GM18505 (cell line): Measurements from ENCODE around the gene LIME1.

Experiments
- ATAC-seq: cut with Tn5 transposase; IDR thresholded peaks from one replicate; pipeline ENCODE4 v1.9.1; 2021; ENCODE audit not compliant: unreplicated experiment
- POLR2A ChIP-seq: IDR thresholded peaks from 4 replicates; pipeline ENCODE4 v1.6.1; 2011; ENCODE audit warnings: borderline replicate concordance; ENCODE audit not compliant: insufficient read depth, insufficient read length; ENCODE audit errors: extremely low read depth

LIME1 gene

DNA sequence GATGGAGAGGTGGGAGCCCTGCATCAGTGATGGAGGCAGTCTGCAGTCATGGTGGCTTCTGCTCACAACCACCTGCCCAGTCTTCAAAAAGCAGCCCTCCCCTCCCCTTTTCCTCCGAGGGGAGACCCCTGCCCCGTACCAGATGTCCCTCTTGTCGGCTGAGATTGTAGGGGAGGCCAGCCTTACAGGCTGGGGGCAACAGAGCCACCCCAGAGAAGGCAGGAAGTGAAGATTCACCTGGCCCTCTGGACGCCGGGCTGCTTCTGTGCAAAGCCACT lies 35.5 kb upstream of the LIME1 start:
- no peak for TF ChIP-seq POLR2A
- ATAC-seq = no peak

- ATAC-seq = no peak
- no peak for TF ChIP-seq POLR2A
Observed at GRCh38 chr20:63701329-63702035, 35.0 kb upstream of the LIME1 start.

GRCh38 chr20:63702036-63702665 lies 34.3 kb upstream of the LIME1 start:
- ATAC-seq = no peak
- TF ChIP-seq POLR2A = peak; percentile 12

DNA sequence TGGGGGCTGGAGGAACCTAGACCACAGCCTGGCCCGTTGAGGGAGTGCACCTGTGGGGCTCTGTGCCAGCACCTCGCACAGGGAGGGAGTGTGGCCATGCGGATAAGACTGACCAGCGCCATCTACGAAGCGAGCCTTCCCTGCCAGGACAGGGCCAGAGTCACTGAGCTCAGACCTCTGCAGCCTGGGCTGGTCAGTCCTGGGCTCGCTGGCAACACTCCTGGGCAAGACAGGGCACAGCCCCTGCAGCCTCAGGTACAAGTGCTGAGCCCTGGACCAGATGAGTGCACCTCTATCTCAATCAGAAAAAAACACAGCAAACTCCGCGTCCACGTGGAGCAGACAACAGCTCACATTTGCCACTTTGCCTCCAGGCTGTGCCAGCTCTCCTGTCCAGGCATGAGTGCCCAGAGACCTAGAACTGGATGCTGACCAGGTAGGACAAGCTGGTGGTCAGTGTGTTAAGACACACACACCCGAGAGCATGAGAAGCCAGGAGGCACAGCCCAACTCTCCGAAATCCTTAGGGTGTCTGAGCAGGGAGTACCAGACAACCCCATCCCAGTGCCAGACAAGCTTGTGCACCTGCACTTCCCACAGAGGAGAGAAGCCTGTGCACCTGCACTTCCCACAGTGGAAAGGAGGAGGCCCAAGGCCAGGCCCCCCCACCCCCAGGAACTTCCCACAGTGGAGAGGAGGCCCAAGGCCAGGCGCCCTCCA lies 33.6 kb upstream of the LIME1 start:
- TF ChIP-seq POLR2A = peak; percentile 32
- ATAC-seq = no peak

DNA sequence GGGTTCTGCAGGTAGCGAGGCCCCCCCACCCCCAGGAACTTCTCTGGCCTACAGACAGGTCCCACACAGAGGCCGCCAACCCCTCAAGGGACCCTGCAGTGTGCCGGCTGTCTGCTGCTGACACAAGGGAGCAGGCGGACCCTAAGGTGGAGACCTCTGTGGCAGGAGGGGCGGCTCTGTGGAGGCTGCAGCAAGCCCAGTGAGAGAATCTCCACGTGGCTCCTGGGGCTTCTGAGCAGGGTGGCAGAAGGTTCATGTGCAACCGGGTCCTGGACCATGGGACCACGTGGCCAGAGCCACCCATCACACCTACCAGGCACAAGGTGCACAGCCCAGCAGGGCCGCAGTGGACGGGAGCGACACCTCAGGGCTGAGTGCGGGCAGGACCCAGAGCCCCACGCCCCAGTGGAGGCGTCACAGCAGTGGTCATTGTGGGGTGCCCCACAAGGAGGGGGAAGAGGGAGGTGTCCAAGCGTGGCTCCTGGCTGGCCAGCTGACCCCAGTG lies 32.9 kb upstream of the LIME1 start:
- no peak for ATAC-seq
- no peak for TF ChIP-seq POLR2A

DNA sequence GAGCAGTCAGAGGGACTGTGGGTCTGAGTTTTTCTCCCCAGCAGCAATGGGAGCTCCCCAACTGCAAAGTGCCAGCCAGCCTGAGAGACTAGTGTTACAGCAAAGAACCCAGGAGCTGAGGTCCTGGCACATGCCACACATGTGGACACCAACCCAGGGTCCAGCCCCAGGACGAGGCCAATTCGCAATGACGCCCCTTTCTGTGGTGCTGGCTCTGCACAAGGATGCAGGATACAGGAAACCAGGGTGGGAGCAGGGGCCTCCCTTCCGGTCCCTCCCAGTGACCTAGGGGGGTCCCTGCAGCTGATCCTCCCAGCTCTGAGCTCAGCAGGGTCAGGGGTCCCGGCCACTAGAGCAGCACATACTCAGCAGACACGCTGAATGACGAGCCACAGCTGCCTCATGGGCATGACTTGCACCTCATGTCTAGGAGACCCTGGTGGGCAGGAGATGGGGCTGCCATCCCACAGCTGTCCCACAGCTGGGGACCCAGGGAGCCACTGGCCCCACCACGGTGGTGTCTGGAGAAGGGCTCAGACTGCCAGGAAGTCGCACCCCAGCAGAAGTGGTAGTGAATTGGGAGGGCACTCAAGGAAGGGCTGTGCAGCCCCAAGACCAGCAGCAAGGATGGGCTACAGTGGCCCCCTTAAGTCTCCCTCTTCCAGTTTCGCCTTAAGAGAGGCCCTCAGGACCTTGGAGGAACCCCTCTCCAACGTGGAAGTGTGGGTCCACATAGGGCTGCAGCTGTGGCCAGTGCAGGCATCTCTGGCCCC lies 32.3 kb upstream of the LIME1 start:
- ATAC-seq = no peak
- TF ChIP-seq POLR2A = no peak

DNA sequence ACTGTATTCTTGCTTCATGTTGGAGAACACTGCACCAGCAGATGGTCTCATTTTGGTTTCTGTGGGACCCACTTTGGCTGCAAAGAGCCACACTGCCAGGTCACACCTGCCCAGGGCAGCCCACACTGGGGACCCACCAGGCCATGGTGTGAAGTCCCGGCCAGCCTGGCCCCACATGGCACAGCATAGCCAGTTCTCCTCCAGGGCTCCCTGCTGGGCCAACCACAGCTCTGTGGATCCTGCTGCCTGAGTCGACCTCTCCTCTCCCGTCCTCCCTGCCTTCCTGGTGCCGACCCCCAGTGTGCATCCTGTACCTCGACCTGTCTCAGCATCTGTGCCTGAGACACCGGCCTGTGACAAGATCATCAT lies 31.7 kb upstream of the LIME1 start:
- no peak for TF ChIP-seq POLR2A
- ATAC-seq = no peak

- TF ChIP-seq POLR2A = no peak
- no peak for ATAC-seq
Observed at GRCh38 chr20:63705232-63706026, 31.0 kb upstream of the LIME1 start.

- ATAC-seq = no peak
- TF ChIP-seq POLR2A = no peak
Observed at GRCh38 chr20:63706027-63706695, 30.3 kb upstream of the LIME1 start.

DNA sequence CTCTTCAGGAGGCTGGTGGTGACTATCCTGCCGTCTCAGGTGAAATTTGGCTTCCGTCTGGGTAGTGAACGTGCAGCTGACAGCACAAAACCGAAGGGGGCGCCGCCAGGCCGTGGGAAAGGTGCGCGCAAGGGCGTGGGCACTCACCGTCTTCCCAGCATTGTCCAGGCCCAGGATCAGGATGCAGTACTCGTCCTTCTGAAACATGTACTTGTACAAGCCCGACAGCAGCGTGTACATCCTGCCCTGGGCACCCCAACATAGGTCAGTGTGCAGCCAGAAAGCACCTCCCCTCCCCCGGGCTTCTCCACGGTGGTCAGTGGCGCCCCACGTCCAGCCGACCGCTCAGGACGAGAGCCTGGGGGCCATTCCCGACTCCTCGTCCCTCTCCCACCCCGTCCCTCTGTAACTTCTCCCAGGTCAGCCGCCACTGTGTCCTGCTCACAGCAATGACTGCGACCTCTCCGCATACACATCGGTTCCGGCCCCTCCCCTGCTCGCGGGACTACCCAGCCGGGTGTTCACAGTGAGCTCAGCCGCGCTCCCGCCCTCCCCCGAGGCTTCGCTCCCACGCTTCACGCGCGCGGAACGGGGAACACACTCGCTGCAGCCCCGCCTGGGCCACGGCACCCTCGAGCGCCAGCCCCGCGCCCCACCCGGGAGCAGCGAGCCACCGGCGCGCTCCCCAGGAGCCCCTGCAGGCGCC lies 29.5 kb upstream of the LIME1 start:
- no peak for TF ChIP-seq POLR2A
- peak; percentile 10 for ATAC-seq

- peak; percentile 74 for TF ChIP-seq POLR2A
Observed at GRCh38 chr20:63707558-63708300, 28.7 kb upstream of the LIME1 start, which contains the start of the genes ARFRP1 and ZGPAT. ARFRP1 (minus strand) TSS chr20:63707976; CDS start chr20:63707091, 885 bp downstream. ZGPAT (plus strand) TSS chr20:63708039; CDS start chr20:63708581, 542 bp downstream.

More at GRCh38 chr20:63707558-63708300, 28.7 kb upstream of the LIME1 start, which contains the start of the genes ARFRP1 and ZGPAT:
- peak; percentile 70 for ATAC-seq
